GM15510 (cell line): ENCODE results near the gene JMJD7.

Experiments
- POLR2A ChIP-seq: IDR thresholded peaks from 3 replicates; pipeline ENCODE4 v1.6.1; 2011; ENCODE audit warnings: borderline replicate concordance; ENCODE audit not compliant: insufficient read length; ENCODE audit errors: extremely low read depth

JMJD7 gene

DNA sequence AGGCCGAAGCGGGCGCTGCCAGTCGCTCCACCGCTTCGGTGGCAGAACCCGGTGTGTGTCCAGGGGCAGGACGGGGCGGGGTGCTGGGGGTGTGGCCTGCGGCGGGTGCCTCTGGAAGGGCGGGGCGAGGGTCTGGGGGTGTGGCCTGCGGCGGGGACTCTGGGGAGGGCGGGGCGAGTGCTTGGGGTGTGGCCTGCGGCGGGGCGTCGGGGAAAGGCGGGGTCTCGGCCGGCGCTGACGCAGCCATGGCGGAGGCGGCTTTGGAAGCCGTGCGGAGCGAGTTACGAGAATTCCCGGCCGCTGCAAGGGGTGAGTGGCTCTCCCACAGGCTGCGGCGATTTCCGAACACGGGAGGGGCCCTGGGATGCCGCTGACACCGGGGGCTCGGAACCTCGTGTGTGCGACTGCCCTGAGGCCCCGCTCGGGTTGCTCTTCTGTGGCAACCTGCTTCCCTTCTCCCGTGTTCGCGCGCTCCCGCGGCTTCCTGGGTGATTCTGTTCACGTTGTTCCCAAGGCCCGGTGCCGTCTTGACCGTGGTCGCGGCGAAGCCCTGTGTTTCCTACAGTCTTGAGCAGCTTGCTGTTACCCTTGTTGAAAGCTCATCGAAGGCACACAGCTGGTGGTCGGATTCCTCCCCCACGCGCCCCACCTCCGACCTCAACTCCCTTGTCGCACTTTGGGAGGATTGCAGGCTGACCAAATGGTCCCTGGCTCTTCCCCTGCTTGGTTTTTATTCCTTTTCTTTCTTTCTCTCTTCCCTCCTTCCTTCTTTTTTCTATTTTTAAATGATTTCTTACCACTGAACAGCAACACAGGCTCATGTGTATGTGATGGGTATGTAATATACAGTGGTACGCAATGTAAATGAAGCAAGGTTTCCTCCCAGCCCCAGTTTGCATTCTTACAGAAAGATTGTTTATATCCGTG lies at the start of gene JMJD7:
JMJD7 (plus strand) TSS at position 213 of the 927 bp plus-strand sequence; CDS start at position 246, 33 bp downstream.
- TF ChIP-seq POLR2A = peak; percentile 77

GRCh38 chr15:41778521-41778920 lies 49.4 kb upstream of the JMJD7 start:
- TF ChIP-seq POLR2A = no peak

- no peak for TF ChIP-seq POLR2A
These were observed 48.2 kb upstream of the JMJD7 start for GRCh38 chr15:41779662-41780157.

- TF ChIP-seq POLR2A = no peak
These were observed 47.6 kb upstream of the JMJD7 start for GRCh38 chr15:41780266-41780665.

- TF ChIP-seq POLR2A = no peak
These were observed 47.2 kb upstream of the JMJD7 start for GRCh38 chr15:41780727-41781126.

GRCh38 chr15:41782371-41783282 lies 45.3 kb upstream of the JMJD7 start:
- TF ChIP-seq POLR2A = no peak

GRCh38 chr15:41783296-41783695 lies 44.6 kb upstream of the JMJD7 start:
- no peak for TF ChIP-seq POLR2A

DNA sequence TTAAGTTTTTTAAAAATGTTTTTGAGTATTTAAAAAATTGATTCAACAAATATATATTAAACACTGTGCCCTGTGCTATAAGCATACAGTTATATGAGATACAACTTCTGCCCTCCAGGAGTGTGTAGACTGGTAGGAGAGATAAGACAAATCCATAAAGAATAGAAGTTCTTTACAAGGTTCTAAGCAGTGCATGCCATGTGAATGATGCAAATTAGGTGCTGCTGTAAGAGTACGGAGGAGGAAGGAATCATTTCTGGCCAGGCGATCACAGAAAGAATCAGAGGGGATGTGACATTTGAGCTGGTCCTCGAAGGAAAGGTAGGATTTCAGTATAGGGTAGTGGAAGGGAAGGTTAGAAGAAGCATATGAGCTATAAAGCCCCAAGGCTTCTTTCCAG lies 39.6 kb upstream of the JMJD7 start:
- no peak for TF ChIP-seq POLR2A

GRCh38 chr15:41789236-41789635 lies 38.7 kb upstream of the JMJD7 start:
- no peak for TF ChIP-seq POLR2A

DNA sequence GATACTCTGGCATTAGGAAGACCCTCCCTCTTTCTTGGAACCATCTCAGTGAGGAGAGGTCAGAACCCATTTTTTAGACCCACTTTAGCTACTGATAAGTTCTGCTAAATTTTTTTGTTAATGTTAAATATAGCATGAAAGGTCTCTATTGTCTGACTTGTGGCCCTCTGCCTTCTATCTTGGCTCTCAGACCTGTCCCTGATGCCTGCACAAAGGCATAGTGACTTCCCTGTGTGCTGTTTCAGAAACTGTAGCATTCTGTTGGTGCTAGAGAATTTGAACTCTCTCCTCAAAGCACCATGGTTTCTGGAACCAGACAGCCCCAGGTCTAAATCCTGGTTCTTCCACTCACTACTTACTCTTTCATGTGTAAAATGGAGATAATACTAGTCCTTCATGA lies 38.2 kb upstream of the JMJD7 start:
- no peak for TF ChIP-seq POLR2A

DNA sequence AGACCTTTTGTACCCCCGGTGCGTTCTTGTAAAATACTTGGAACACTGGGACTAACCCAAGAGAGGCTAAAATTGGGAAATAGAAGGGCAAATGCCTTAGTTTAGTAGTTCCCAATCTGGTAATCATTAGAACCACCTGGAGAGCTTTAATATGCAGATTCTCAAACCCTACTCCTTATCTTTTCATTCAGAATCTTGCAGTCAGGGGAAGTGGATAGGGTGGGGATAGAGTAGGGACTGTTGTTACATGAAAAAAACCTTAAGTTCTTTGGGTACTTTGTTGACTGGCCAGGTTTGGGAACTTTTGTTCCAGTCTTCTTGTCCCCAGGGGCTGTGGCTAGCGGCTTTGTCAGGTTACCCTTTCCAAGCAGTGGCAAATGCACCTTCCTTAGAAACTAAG lies 37.7 kb upstream of the JMJD7 start:
- TF ChIP-seq POLR2A = no peak

DNA sequence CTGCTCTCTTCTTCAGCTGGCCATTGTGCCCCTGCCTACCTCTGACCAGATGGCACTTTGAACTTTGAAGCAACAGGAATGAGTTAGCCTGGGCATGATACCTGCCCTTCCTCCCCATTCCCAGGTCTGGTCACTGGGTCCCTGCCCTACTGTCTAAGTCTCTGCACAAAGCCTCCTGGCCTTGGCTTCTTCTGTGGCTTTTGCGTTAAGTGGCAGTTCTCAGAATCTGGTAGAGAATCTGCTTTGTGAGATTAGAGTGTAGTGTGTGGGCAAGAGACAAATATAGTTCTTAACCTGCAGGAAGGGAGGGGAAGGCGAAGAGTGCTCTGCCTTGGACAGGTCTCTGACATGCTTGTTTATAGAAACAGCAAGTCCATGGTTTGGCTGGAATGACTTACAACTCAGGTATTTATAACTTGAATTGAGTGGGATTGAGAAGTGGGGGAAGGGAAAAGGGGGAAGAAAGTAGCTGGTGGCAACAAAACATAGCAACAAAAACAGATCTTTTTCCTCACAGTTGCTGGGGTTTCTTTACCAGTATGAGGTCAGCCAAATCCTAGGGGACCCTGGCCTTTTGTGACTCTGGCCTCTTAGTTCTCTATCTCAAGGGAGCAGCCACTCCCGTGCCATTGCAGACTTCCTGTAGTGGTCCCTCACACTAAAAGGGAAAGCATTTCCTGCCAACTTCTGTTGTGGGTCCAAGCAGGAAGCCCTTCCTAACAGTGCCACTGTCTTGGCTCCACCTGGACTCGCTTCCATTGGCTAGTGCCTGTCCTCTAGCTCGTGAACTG lies 36.9 kb upstream of the JMJD7 start:
- TF ChIP-seq POLR2A = no peak

- no peak for TF ChIP-seq POLR2A
These were observed 36.4 kb upstream of the JMJD7 start for GRCh38 chr15:41791547-41791937.

- TF ChIP-seq POLR2A = no peak
These were observed 35.8 kb upstream of the JMJD7 start for GRCh38 chr15:41792000-41792637.
